ENCODE data around the gene TMEM200C.

TMEM200C gene

GRCh38 chr18:5939801-5940667, 44.7 kb upstream of the TMEM200C start:
- TF ChIP-seq CTCF (IDR thresholded peaks at IDR 0.05) = no peak
- DNase-seq = no peak

GRCh38 chr18:5937795-5938194, 42.5 kb upstream of the TMEM200C start:
- TF ChIP-seq CTCF (IDR thresholded peaks at IDR 0.05) = no peak
- Histone ChIP-seq H3K9me3 (no peaks in the 10 kb centered on the region), H3K36me3 (no peaks in the 10 kb centered on the region), H3K27me3 (no peaks in the 10 kb centered on the region), H3K4me3 (no peak overlapping the region), H3K4me1 (no peaks in the 10 kb centered on the region), H3K27ac (no peak overlapping the region)
- no peak for DNase-seq
- intact Hi-C loops (cut with DNase I; ENCODE audit: low total_unique reads) = no loop called here

More at GRCh38 chr18:5939801-5940667, 44.7 kb upstream of the TMEM200C start:
- H3K27me3 ChIP-seq = no peaks in the 10 kb centered on the region
- H3K9me3 ChIP-seq = no peaks in the 10 kb centered on the region
- intact Hi-C loops (cut with DNase I; ENCODE audit: low total_unique reads) = no loop called here
- no peak overlapping the region for H3K27ac ChIP-seq
- no peaks in the 10 kb centered on the region for H3K36me3 ChIP-seq
- H3K4me3 ChIP-seq = no peak overlapping the region
- no peaks in the 10 kb centered on the region for H3K4me1 ChIP-seq

- no peak for TF ChIP-seq CTCF (IDR thresholded peaks at IDR 0.05)
These were observed 41.8 kb upstream of the TMEM200C start for GRCh38 chr18:5937121-5937520.

GRCh38 chr18:5930789-5931188, 35.5 kb upstream of the TMEM200C start:
- H3K27ac ChIP-seq = no peak overlapping the region
- H3K27me3 ChIP-seq = no peaks in the 10 kb centered on the region
- intact Hi-C loops (cut with DNase I; ENCODE audit: low total_unique reads) = no loop called here
- no peaks in the 10 kb centered on the region for H3K36me3 ChIP-seq
- TF ChIP-seq CTCF (IDR thresholded peaks at IDR 0.05) = no peak
- H3K4me3 ChIP-seq = no peak overlapping the region
- no peaks in the 10 kb centered on the region for H3K4me1 ChIP-seq
- peaks cover 0 to 8% (median 0%) of the 10 kb centered on the region in 3 donors for H3K9me3 ChIP-seq
- DNase-seq = no peak

More at GRCh38 chr18:5937121-5937520, 41.8 kb upstream of the TMEM200C start:
- H3K36me3 ChIP-seq = no peaks in the 10 kb centered on the region
- no peaks in the 10 kb centered on the region for H3K4me1 ChIP-seq
- H3K4me3 ChIP-seq = no peak overlapping the region
- H3K27ac ChIP-seq = no peak overlapping the region
- H3K9me3 ChIP-seq = no peaks in the 10 kb centered on the region
- H3K27me3 ChIP-seq = no peaks in the 10 kb centered on the region
- no peak for DNase-seq
- intact Hi-C loops (cut with DNase I; ENCODE audit: low total_unique reads) = no loop called here

- no peak overlapping the region for H3K4me3 ChIP-seq
- H3K27ac ChIP-seq = no peak overlapping the region
- H3K36me3 ChIP-seq = no peaks in the 10 kb centered on the region
- no peak for TF ChIP-seq CTCF (IDR thresholded peaks at IDR 0.05)
- intact Hi-C loops (cut with DNase I; ENCODE audit: low total_unique reads) = no loop called here
- no peaks in the 10 kb centered on the region for H3K4me1 ChIP-seq
- H3K27me3 ChIP-seq = no peaks in the 10 kb centered on the region
- H3K9me3 ChIP-seq = no peaks in the 10 kb centered on the region
- DNase-seq = no peak
These were observed 23.0 kb upstream of the TMEM200C start for GRCh38 chr18:5918205-5918858.

Measured in tibial artery (tissue), 4 donors.